C1 segment of cervical spinal cord (tissue), 14 donors: ENCODE data around the gene IL1RAP.

ENCODE experiments used
- DNase-seq, 14 donors: peaks; one replicate each; lab custom pipeline; 2025; lab: John Stamatoyannopoulos, UW

The IL1RAP gene

GRCh38 chr3:190541008-190541407 lies 27.1 kb downstream of the IL1RAP start:
- DNase-seq = no peak

- no peak for DNase-seq
Observed at GRCh38 chr3:190541560-190541959, 27.7 kb downstream of the IL1RAP start.

GRCh38 chr3:190542846-190543245 lies 29.0 kb downstream of the IL1RAP start:
- no peak for DNase-seq

- no peak for DNase-seq
Observed at GRCh38 chr3:190543671-190544070, 29.8 kb downstream of the IL1RAP start.

GRCh38 chr3:190545191-190545590 lies 31.3 kb downstream of the IL1RAP start:
- DNase-seq = no peak

GRCh38 chr3:190546881-190547510 lies 33.1 kb downstream of the IL1RAP start:
- DNase-seq = no peak

- no peak for DNase-seq
Observed at GRCh38 chr3:190548031-190548656, 34.3 kb downstream of the IL1RAP start.

- no peak for DNase-seq
Observed at GRCh38 chr3:190552021-190552420, 38.1 kb downstream of the IL1RAP start.

- no peak for DNase-seq
Observed at GRCh38 chr3:190552969-190553759, 39.3 kb downstream of the IL1RAP start.

GRCh38 chr3:190554197-190554596 lies 40.3 kb downstream of the IL1RAP start:
- DNase-seq = no peak

GRCh38 chr3:190556351-190556750 lies 42.5 kb downstream of the IL1RAP start:
- no peak for DNase-seq

- no peak for DNase-seq
Observed at GRCh38 chr3:190557296-190557695, 43.4 kb downstream of the IL1RAP start.

GRCh38 chr3:190558316-190558715 lies 44.4 kb downstream of the IL1RAP start:
- no peak for DNase-seq

- no peak for DNase-seq
Observed at GRCh38 chr3:190558796-190559195, 44.9 kb downstream of the IL1RAP start.

- no peak for DNase-seq
Observed at GRCh38 chr3:190560013-190560895, 46.4 kb downstream of the IL1RAP start.

GRCh38 chr3:190562866-190563510 lies 49.1 kb downstream of the IL1RAP start:
- DNase-seq = no peak

- no peak for DNase-seq
Observed at GRCh38 chr3:190564175-190564574, 50.3 kb downstream of the IL1RAP start.

GRCh38 chr3:190566043-190566933 lies 52.4 kb downstream of the IL1RAP start:
- peak in 6 of 14 donors; percentile 4 to 71 (median 22) for DNase-seq

- no peak for DNase-seq
Observed at GRCh38 chr3:190568036-190568435, 54.2 kb downstream of the IL1RAP start.

GRCh38 chr3:190574473-190574872 lies 60.6 kb downstream of the IL1RAP start:
- DNase-seq = no peak
